Measurements from ENCODE around the gene BBOX1.

BBOX1 gene

GRCh38 chr11:27029966-27030365, 10.6 kb upstream of the BBOX1 start:
- no peak for DNase-seq (ENCODE audit: extremely low read depth, insufficient read length)
- Histone ChIP-seq H3K4me3 (replicated peaks; ENCODE audit: low read depth, low read length) (no peak overlapping the region), H3K36me3 (ENCODE audit: control insufficient read depth, insufficient read depth, low read length) (no peaks in the 10 kb centered on the region), H3K27me3 (replicated peaks; ENCODE audit: control insufficient read depth, insufficient read depth, low read length) (no peaks in the 10 kb centered on the region)
- TF ChIP-seq CTCF (IDR thresholded peaks at IDR 0.05; ENCODE audit: insufficient read depth, low read length, poor library complexity, severe bottlenecking), result no peak

GRCh38 chr11:27031754-27032153, 8.9 kb upstream of the BBOX1 start:
- Histone ChIP-seq H3K27me3 (replicated peaks; ENCODE audit: control insufficient read depth, insufficient read depth, low read length) (no peaks in the 10 kb centered on the region), H3K36me3 (ENCODE audit: control insufficient read depth, insufficient read depth, low read length) (no peaks in the 10 kb centered on the region)
- no peak for DNase-seq (ENCODE audit: extremely low read depth, insufficient read length)

DNA sequence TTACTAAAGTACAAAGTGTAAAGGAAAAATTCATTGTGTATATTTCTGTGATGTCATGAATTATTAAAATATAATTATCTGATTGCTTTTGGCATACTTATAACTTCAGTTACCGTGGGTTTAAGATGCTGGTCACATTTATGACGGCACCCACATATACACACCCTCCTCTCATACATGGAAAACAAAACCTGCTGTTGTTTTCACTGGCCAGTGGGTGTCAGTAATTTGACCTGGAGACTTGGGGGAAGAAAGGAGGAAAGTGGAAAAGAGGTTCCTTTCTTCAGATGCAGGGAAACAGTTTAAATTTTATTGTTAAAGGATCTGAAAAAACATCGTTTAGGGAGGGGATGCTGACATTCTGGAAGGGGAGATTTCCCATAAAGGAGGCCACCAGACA, 742 bp upstream of the BBOX1 start:
- DNase-seq (ENCODE audit: extremely low read depth, insufficient read length), result no peak
- Histone ChIP-seq H3K27me3 (replicated peaks; ENCODE audit: control insufficient read depth, insufficient read depth, low read length) (no peaks in the 10 kb centered on the region), H3K4me3 (replicated peaks; ENCODE audit: low read depth, low read length) (no peak overlapping the region), H3K36me3 (ENCODE audit: control insufficient read depth, insufficient read depth, low read length) (no peaks in the 10 kb centered on the region)
- no peak for TF ChIP-seq CTCF (IDR thresholded peaks at IDR 0.05; ENCODE audit: insufficient read depth, low read length, poor library complexity, severe bottlenecking)

More at GRCh38 chr11:27031754-27032153, 8.9 kb upstream of the BBOX1 start:
- no peak for TF ChIP-seq CTCF (IDR thresholded peaks at IDR 0.05; ENCODE audit: insufficient read depth, low read length, poor library complexity, severe bottlenecking)
- H3K4me3 ChIP-seq (replicated peaks; ENCODE audit: low read depth, low read length), result no peak overlapping the region

DNA sequence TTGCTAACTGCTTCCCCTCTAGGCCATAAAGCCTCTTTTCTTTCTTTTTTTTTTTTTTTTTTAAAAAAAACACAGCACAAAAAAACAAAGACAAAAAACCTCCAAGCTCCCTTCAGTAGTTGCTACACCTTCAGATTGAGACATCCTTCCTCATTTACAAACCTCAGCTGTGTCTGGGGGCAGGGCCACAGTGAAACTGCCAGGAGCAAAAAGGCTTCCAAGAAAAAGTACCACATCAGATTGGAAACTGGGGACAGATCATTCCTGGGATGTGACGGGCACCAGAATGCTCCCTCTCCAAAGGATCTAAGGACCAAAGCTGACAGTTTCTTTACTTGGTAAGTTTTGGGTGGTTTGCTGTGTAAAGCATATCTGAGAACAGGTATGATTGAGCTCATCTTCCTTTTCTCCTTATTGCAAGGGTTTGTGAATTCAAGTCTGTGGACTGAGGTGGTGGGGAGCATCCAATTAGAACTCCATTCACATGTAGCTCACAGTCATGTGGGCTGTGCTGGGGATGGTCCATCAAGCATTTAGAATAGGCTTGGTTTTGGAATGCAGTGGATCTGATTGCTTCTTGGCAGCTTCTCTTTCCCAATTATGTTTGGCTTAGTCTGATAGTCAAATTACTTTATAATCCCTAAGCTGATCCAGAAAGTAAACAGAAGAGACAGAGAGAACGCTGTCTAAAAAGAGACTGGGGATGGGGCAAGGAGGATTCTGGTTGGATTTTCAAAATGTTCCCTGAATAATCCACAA, 705 bp downstream of the BBOX1 start:
- Histone ChIP-seq H3K36me3 (ENCODE audit: control insufficient read depth, insufficient read depth, low read length) (no peaks in the 10 kb centered on the region), H3K4me3 (replicated peaks; ENCODE audit: low read depth, low read length) (no peak overlapping the region), H3K27me3 (replicated peaks; ENCODE audit: control insufficient read depth, insufficient read depth, low read length) (no peaks in the 10 kb centered on the region)
- DNase-seq (ENCODE audit: extremely low read depth, insufficient read length), result no peak
- TF ChIP-seq CTCF (IDR thresholded peaks at IDR 0.05; ENCODE audit: insufficient read depth, low read length, poor library complexity, severe bottlenecking), result no peak

- Histone ChIP-seq H3K4me3 (replicated peaks; ENCODE audit: low read depth, low read length) (no peak overlapping the region), H3K36me3 (ENCODE audit: control insufficient read depth, insufficient read depth, low read length) (no peaks in the 10 kb centered on the region), H3K27me3 (replicated peaks; ENCODE audit: control insufficient read depth, insufficient read depth, low read length) (no peaks in the 10 kb centered on the region)
- DNase-seq (ENCODE audit: extremely low read depth, insufficient read length), result no peak
- no peak for TF ChIP-seq CTCF (IDR thresholded peaks at IDR 0.05; ENCODE audit: insufficient read depth, low read length, poor library complexity, severe bottlenecking)
Observed at GRCh38 chr11:27046956-27047355, 6.3 kb downstream of the BBOX1 start.

DNA sequence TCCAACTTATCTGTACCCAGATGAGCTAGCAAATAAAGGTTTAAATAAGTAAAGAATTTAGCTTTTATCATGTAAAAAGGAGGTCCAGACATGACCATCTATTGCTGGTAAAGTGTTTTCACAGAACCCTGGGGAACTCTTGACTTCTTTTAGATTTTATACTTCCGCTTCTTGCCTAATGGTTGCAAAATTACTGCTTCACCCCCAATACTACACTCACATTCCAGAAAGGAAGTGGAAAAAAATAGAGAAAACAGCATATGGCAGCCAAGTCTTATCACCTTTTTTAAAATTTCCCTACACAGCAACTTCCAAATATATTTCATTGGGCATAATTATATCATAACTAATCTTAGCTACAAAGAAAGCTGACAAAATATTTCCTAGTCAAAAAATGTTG, 12.1 kb downstream of the BBOX1 start:
- Histone ChIP-seq H3K36me3 (ENCODE audit: control insufficient read depth, insufficient read depth, low read length) (no peaks in the 10 kb centered on the region), H3K4me3 (replicated peaks; ENCODE audit: low read depth, low read length) (no peak overlapping the region)
- TF ChIP-seq CTCF (IDR thresholded peaks at IDR 0.05; ENCODE audit: insufficient read depth, low read length, poor library complexity, severe bottlenecking), result no peak

More for the DNA sequence above, 12.1 kb downstream of the BBOX1 start:
- DNase-seq (ENCODE audit: extremely low read depth, insufficient read length), result no peak
- no peaks in the 10 kb centered on the region for H3K27me3 ChIP-seq (replicated peaks; ENCODE audit: control insufficient read depth, insufficient read depth, low read length)
